Mesothelial cell of epicardium (in vitro differentiated cells): ENCODE measurements around the gene TOM1L2. TPM values are rescaled to one million over a fixed set of nuclear protein-coding genes. Genes with fewer than 3 reads are reported as not detected.

Experiments used
- DNase-seq, 2 experiments: peaks; one replicate each; pipeline ENCODE4 v3.0.0; 2021; ENCODE audit warnings: low spot score in 2 of 2; ENCODE audit not compliant: unreplicated experiment in 2 of 2
- H3K27ac Mint-ChIP-seq: 2 replicates; pipeline ENCODE4 v1.8.0; 2021; ENCODE audit warnings: mixed read lengths
- H3K27me3 Mint-ChIP-seq: 2 replicates; pipeline ENCODE4 v1.8.0; 2021; ENCODE audit warnings: low read depth, mixed read lengths
- H3K36me3 Mint-ChIP-seq: 2 replicates; pipeline ENCODE4 v1.8.0; 2021; ENCODE audit warnings: mixed read lengths
- H3K4me1 Mint-ChIP-seq: 2 replicates; pipeline ENCODE4 v1.8.0; 2021; ENCODE audit warnings: mixed read lengths
- H3K4me3 Mint-ChIP-seq: 2 replicates; pipeline ENCODE4 v1.8.0; 2021; ENCODE audit warnings: mild to moderate bottlenecking, moderate library complexity, mixed read lengths
- H3K9me3 Mint-ChIP-seq: 2 replicates; pipeline ENCODE4 v1.8.0; 2021; ENCODE audit warnings: mixed read lengths
- CTCF ChIP-seq: fragments of 200-600 bp; sonication (generic); IDR thresholded peaks from one replicate; pipeline ENCODE4 v1.5.0; 2021; ENCODE audit warnings: antibody characterized with exemption; ENCODE audit not compliant: unreplicated experiment
- total RNA-seq: library from RNA; stranded (reverse); gene quantifications from 3 replicates; pipeline ENCODE4 v1.2.1, GENCODE V29; 2021

Gene TOM1L2
- total RNA-seq, 1 donor from 2014 or later: 126 TPM

- no peak overlapping the region for H3K4me3 Mint-ChIP-seq
- no peak overlapping the region for H3K27ac Mint-ChIP-seq
- peaks cover 7% of the 10 kb centered on the region for H3K36me3 Mint-ChIP-seq
- H3K27me3 Mint-ChIP-seq: no peaks in the 10 kb centered on the region
- H3K9me3 Mint-ChIP-seq: no peaks in the 10 kb centered on the region
- DNase-seq: no peak
- no peak for TF ChIP-seq CTCF
- H3K4me1 Mint-ChIP-seq: peaks cover 23% of the 10 kb centered on the region
These were observed 124.5 kb downstream of the TOM1L2 start for GRCh38 chr17:17847726-17848125.

GRCh38 chr17:17847118-17847689 lies 125.0 kb downstream of the TOM1L2 start:
- DNase-seq: no peak
- Mint-ChIP-seq H3K4me1 (peaks cover 21% of the 10 kb centered on the region), H3K9me3 (no peaks in the 10 kb centered on the region), H3K4me3 (no peak overlapping the region), H3K36me3 (peaks cover 5% of the 10 kb centered on the region), H3K27ac (no peak overlapping the region), H3K27me3 (no peaks in the 10 kb centered on the region)
- TF ChIP-seq CTCF: no peak

GRCh38 chr17:17846645-17847044 lies 125.6 kb downstream of the TOM1L2 start:
- Mint-ChIP-seq H3K4me3 (no peak overlapping the region), H3K27me3 (no peaks in the 10 kb centered on the region), H3K36me3 (peaks cover 5% of the 10 kb centered on the region), H3K27ac (no peak overlapping the region), H3K4me1 (peaks cover 18% of the 10 kb centered on the region), H3K9me3 (no peaks in the 10 kb centered on the region)
- DNase-seq: no peak
- TF ChIP-seq CTCF: no peak

- peaks cover 5% of the 10 kb centered on the region for H3K36me3 Mint-ChIP-seq
- H3K4me3 Mint-ChIP-seq: no peak overlapping the region
- no peaks in the 10 kb centered on the region for H3K27me3 Mint-ChIP-seq
- no peak for DNase-seq
- no peaks in the 10 kb centered on the region for H3K9me3 Mint-ChIP-seq
- no peak overlapping the region for H3K27ac Mint-ChIP-seq
- H3K4me1 Mint-ChIP-seq: peaks cover 14% of the 10 kb centered on the region
- TF ChIP-seq CTCF: no peak
These were observed 126.2 kb downstream of the TOM1L2 start for GRCh38 chr17:17846003-17846402.

GRCh38 chr17:17845046-17845775 lies 127.0 kb downstream of the TOM1L2 start:
- H3K4me3 Mint-ChIP-seq: no peak overlapping the region
- no peak overlapping the region for H3K27ac Mint-ChIP-seq
- H3K9me3 Mint-ChIP-seq: no peaks in the 10 kb centered on the region
- peaks cover 10% of the 10 kb centered on the region for H3K4me1 Mint-ChIP-seq
- no peaks in the 10 kb centered on the region for H3K27me3 Mint-ChIP-seq
- DNase-seq: no peak
- TF ChIP-seq CTCF: no peak
- no peaks in the 10 kb centered on the region for H3K36me3 Mint-ChIP-seq
